HG03558 (cell line): ENCODE measurements around the gene HOXB8.

Experiments
- ATAC-seq: cut with Tn5 transposase; IDR thresholded peaks from one replicate; pipeline ENCODE4 v1.9.1; 2021; ENCODE audit warnings: moderate number of reproducible peaks; ENCODE audit not compliant: unreplicated experiment; ENCODE audit errors: extremely low read depth

HOXB8 gene

GRCh38 chr17:48611681-48612455 is 3.2 kb downstream of the HOXB8 start:
- no peak for ATAC-seq

GRCh38 chr17:48611213-48611612 is 3.9 kb downstream of the HOXB8 start:
- no peak for ATAC-seq

DNA sequence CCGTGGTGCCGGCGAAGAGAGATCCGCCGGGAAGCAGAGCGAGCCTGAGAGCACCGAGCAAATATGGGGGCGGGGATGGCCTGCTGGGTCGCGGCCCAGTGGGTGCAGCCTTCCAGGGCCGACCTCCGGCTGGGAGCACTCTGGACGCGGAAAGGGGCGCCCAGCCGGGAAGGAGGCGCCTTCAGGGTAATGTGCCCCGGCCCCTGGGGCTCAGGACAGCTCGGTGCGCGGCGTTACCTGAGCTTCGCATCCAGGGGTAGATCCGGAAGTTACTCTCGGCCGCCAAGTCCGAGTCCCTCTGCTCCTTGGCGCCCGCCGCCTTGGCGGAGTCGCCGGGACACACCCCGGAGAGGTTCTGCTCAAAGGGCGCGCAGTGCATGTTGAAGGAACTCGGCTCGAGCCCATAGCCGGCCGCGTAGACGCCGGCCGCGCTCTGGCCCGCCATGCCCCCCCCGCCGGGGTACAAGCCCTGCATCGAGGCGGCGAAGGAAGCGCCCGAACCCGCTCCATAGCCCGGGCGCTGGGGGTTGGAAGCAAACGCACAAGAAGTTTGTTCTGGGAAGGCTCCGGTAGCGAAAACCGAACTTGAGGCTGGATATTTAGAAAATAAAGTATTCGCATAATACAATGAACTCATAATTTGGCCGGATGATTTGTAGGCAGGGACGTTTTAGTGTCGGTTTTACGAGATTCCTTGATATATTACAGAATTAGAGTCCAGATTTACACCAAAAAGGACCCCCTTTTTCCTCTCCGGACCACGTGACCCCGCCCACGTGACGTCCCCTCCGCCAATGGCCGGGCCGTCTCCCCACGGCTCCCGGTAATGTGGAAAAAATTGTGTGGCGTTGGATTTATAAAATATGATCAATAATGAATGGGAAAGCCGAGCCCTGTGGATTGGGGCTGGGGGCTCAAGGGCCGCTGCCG is 4.5 kb downstream of the HOXB8 start, which contains the start of gene HOXB7:
Gene HOXB7 (minus strand): TSS at position 736 of the 930 bp plus-strand sequence. CDS start 99 bp downstream, at position 637.
- ATAC-seq = no peak

DNA sequence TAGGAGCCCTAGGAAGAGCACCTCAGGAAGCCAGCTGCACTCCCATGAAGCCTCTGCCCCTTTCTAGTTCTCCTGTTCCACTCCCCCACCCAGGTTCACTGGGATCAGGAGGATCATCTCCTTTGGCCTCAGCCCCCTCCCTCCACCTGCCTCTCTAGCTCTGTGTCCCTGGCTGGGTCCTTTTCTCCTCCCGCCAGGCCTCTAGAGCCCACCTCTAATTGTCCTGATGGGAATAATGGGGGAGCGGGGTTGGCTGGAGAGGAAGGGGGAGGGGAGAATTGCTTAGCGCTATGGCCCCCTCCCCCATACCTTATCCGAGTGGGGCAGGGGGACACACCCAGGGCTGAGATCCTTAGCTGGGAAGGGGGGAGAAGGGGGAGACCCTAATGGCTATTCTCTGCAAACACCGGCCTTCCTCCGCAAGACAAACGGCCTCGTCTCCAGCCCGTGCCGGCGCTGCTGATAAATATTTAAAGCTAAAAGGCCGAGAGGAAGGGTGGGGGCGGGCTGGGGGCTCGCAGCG is 5.3 kb downstream of the HOXB8 start:
- no peak for ATAC-seq

DNA sequence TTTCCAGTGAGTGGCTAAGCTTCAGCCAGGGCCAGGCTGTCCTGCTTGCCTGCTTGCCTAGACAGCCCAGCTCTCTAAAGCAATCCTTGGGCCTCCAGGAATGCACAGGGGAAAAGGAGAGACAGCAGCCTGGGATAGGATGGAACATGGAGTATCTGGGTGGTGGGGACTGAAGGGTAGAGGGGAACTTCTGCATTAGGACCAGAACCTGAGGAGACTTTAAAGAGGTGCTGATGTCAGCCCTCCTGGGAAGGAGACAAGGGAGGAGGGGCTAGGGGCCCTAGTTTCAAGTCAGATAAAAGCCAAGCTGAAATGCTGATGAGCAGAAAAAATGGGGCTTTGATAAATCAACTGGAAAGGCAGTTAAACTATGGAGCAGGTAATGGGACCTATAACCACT is 6.1 kb downstream of the HOXB8 start:
- no peak for ATAC-seq

GRCh38 chr17:48608494-48608834 is 6.6 kb downstream of the HOXB8 start:
- ATAC-seq = no peak

DNA sequence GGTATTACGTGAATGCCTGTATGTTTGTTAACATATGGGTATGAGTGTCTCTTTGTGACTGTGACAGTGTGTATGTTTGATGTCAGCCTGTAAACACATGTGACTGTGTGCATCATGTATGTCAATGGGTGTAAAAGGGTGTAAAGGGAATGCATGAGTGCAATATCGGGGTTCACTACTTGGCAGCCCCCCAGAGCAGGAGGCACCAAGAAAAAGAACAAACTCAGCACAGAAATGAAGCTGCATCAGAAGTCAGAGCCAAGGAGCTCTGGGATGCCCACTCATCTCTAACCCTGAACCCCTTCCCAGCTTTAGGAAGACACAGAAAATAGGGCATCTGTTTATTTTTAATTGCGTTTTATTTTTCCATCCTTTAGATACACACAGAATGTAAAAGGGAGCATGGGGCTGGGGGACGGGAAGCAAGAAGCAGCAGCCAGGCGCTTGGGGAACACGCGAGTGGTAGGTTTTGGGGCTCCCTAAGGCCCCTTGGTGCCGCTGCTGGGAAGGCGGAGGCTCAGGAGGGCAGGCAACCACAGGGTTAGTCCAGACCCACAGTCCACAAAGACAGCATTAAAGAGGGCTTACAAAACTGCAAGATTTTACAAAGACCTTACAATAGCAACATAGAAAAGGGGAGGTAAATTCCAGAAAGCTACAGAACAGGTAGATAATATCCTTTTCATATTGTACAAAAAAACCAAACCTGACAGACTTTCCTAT is 8.0 kb downstream of the HOXB8 start:
- no peak for ATAC-seq

DNA sequence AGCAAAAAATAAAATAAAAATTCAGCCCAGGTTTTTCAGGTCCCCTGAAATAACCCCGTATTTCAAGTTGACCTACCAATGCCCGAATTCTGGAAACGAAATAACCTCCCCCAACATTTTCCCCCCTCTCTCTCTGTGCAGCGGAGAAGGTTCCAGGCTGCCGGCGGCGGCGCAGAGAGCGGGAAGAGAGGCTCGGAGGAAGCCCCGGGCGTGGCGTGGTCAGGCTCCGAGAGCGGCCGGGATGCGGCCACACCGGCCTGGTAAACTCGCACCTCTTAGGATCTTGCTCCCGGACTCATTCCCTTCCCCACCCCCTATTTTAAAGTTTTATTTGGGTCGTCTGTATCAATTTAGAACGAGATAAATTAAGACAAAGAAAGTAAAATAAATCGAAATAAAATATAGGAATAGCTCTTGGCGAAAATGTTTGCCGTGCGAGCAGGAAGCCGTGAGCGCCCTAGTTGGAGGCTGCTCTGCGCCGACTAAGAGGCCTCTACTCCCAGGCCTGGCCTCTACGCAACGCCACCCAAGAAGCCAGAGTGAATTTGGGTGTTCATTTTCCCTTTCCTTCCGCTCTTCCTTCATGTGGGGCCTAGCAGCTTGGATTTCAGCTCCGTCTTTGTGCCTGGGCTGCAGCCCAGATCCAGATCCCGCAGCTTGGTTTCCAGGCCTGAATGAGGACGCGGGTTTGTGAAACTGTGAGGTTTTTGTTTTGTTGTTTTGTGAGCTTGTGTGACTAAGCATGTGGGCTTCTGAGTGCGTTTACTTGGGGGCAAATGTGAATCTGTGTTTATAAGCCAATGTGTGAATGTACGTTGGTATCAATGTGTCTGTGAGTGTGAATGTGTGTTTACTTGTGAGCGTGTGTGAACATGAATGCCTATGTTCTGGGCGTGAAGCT is 8.9 kb downstream of the HOXB8 start:
- ATAC-seq = no peak

DNA sequence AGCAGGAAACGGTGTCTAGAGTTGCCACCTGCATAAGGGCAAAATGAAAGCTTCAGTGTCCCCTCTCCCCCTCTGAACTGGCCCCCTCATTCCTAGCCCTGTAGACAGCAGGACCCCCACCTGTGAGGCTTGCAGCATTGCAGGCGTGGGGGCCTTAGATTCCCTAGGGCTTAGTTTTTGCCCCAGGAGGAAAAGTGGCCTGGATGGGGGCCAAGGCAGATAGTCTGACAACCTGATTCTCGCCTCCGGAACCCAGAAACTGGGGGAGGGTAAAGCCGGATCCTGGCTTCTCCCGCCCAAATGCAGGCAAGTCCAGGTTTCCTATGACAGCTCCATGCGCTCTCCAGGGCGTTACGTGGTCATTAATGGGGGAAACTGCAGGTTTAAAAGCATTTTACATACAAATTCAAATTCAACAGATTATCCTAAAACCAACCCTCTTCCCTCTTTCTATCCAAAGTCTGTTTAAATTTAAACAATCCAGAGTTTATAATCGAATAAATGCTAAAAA is 9.6 kb downstream of the HOXB8 start:
- ATAC-seq = no peak

GRCh38 chr17:48604770-48605329 is 10.2 kb downstream of the HOXB8 start, which contains the start of gene HOXB6:
Gene HOXB6, minus strand, starts transcription at chr17:48604986. Its CDS starts 6,836 bp downstream, at chr17:48598150.
- ATAC-seq = no peak

DNA sequence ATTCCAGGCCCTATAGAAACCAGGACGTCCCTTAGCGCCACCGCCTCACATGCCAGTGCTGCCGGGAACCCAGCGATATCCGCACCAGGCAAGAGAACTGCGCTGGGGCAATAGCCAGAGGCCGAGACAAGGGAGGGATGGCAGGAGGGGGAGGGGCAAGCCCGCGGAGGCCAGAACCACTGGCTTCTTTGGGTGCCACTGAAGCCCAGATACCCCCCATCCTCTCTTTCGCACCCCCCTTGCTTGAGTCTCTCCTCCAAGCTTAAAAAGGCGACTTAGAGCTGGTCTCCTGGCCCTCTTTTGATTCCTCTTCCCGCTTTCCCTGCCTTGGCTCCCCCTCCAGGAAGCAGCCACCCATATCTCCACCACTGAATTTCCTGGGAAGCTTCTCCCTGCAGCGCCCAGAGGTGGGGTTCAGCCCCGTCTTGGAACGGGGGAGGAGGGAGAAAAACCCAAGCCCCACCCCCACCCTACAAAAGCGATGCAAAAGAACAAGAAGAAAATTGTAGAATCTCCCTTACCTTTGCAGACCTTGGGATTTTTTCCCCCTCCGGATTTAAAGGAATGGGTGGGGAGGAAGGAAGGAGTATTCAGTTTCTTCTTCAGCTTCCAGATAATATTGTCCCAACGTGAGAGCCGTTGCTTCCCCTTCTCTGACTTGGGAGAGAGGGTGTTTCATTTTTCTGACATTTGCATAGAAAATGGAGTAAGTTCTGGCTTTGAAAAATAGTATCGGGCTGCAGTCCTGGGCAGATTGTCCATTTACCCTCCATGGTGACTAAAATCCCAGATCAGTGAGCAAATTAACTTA is 10.9 kb downstream of the HOXB8 start:
- ATAC-seq = no peak

- ATAC-seq = no peak
These were observed 13.3 kb downstream of the HOXB8 start for GRCh38 chr17:48601539-48602425.

- no peak for ATAC-seq
These were observed 13.9 kb downstream of the HOXB8 start for GRCh38 chr17:48601207-48601538.

DNA sequence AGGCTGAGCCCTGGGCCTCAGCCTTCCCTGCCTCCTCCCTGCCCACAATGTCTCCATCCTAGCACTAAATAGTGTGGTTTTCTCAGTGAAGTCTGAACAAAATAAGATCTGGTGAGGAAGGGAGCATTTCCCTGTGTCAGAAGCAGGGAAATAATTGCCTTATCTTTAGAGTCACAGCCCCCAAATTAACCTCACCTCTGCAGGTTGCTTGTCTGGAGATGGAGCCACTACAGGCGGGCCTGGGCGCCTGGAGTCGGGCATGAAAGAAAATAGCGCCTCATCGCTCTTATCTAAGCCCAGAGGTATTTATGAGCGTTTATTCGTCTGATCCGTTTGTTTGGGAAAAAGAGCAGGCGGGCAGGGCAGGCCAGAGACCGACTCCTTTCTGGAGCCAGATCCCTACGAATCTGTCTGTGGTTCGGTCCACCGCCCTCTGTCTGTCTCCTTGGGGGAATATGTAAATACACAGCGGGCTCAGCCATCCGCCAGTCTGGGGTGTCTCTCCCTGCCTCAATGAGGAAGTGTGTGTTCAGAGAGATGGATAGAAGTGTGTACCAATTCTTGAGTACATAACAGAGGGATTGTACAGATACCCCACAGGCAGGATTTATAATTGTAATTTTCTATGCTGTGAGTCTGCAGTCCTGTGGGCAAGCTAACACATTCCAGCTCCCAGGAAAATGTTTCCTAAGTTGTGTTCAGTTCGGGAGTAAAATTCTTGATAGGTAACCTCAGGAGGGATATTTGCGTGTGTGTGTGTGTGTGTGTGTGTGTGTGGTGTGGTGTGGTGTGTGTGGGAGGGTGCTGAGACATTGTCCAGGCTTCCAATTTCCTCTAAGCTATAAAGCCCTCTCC is 14.6 kb downstream of the HOXB8 start:
- ATAC-seq = no peak

DNA sequence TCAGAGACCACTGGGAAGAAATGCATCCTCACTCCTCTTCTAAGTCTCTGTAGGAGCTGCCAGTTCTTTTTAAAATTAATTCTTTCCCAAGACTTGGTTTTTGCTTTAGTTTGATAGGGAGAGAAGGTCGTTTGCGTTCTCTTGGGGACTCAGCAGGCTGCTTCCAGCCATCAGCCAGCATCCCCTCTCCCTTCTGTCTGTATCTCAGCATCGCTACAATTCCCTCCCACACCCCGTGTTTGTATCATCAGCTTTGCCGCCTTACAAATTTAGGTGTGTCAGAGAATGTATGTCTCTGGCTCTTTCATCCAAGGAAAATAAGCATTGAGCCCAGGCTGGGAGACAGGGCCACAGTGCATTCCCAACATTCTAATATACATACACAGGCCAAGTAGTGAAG is 15.7 kb downstream of the HOXB8 start:
- no peak for ATAC-seq

DNA sequence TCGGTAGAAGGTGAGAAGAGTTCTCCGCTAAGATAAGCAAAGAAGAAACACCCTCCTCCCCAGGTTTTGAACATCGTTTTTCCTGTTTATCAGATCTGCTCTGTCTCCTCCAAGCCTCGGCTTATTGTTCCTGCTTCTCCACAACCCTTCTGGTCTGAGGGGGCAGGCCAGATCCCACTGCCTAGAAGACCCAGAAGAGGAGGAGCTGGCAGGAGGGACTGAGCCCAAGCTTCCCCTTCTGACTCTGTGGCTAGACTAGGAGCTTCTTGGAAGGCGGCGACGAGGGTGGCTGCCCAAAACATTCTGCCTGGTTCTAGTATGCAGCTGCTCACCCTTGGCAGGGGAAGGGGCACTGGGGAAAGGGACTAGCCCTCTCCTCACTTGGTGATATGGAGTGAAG is 16.4 kb downstream of the HOXB8 start:
- no peak for ATAC-seq
